ENCODE results near the gene SERAC1.
"Not testable (repeated sequence)": the region's sequence is repeated elsewhere in the genome, so short reads cannot be mapped to it uniquely, and the experiment has no call there.

Gene SERAC1

DNA sequence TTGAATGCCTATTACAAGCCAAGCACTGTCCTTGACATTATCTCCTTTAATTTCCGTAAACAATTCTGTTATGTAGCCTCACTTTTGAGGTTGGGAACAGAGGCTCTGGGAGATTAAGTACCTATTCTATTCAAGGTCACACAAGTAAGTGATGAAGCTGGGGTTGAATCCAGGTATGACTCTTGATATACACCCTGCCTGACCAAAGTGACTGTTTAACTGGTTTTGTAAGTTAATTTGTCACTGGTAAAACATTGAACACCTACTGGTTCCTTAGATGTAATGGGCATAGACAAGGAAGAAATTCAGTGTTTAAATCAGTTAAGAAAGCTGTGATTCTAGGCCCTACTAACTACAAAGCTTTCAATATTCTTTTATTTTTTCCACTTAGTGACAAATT, 23.0 kb upstream of the SERAC1 start:
- Histone ChIP-seq H3K4me3 (ENCODE audit: low read length) (no peak overlapping the region), H2AFZ (ENCODE audit: low read depth, low read length) (no peak overlapping the region), H3K27me3 (ENCODE audit: insufficient read depth, low read length) (no peaks in the 10 kb centered on the region), H3K9me3 (ENCODE audit: low read length) (no peaks in the 10 kb centered on the region), H3K4me1 (ENCODE audit: insufficient read depth, low read length) (no peaks in the 10 kb centered on the region), H3K36me3 (ENCODE audit: insufficient read depth, low read length) (peaks cover 22% of the 10 kb centered on the region)

GRCh38 chr6:158188591-158188990, 20.5 kb upstream of the SERAC1 start:
- H3K4me1 ChIP-seq (ENCODE audit: insufficient read depth, low read length): no peaks in the 10 kb centered on the region
- no peak overlapping the region for H2AFZ ChIP-seq (ENCODE audit: low read depth, low read length)
- H3K4me3 ChIP-seq (ENCODE audit: low read length): no peak overlapping the region
- H3K9me3 ChIP-seq (ENCODE audit: low read length): no peaks in the 10 kb centered on the region
- H3K36me3 ChIP-seq (ENCODE audit: insufficient read depth, low read length): peaks cover 17% of the 10 kb centered on the region
- H3K27me3 ChIP-seq (ENCODE audit: insufficient read depth, low read length): no peaks in the 10 kb centered on the region

DNA sequence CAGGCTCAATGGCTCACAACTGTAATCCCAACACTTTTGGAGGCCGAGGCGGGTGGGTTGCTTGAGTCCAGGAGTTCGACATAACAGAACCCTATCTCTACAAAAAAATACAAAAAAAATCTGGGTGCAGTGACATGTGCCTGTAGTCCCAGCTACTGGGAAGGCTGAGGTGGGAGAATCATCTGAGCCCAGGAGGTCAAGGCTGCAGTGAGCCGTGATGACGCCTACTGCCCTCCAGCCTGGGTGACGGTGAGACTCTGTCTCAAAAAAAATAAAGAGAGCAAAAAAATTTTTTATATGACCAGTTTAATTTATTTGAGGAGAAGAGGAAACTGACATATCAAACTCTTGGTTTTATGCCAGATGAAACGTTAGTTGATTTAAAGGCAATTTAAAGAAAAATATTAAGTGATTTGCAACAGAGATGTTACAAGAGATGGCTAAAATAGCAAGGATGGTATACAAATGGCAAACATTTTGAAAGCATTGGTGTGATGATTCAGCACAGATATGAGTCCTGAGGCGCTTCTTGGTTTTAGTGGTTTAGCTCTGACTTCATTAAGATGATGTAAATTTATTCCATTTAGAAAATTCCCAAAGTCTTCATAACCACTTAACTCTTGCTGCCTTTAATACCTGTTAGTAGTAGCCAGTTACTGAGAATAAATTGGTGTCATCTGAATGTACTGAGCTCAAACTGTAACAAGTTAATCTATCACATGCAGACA, 17.8 kb upstream of the SERAC1 start:
- H3K4me1 ChIP-seq (ENCODE audit: insufficient read depth, low read length): no peaks in the 10 kb centered on the region
- peaks cover 7% of the 10 kb centered on the region for H3K36me3 ChIP-seq (ENCODE audit: insufficient read depth, low read length)
- H3K4me3 ChIP-seq (ENCODE audit: low read length): no peak overlapping the region
- no peaks in the 10 kb centered on the region for H3K9me3 ChIP-seq (ENCODE audit: low read length)
- H2AFZ ChIP-seq (ENCODE audit: low read depth, low read length): no peak overlapping the region
- H3K27me3 ChIP-seq (ENCODE audit: insufficient read depth, low read length): no peaks in the 10 kb centered on the region

DNA sequence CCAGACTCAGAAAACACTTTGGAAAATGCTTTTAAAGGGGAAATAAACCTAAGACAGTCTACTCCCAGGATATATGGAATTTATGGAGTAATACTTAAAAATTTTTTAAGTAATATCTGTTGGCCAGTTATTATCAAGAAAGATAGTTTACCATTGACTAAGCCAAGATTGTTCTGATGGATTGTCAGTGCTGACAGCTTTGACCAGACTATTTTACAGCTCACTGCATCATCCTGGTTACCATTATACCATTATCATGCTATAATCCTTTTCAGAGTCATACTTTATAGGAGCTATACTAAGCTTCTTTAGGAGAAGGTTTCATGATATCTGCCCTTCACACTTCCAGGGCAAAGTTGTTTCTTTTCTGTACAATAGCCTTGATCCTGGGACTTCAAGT, 16.5 kb upstream of the SERAC1 start:
- no peak overlapping the region for H2AFZ ChIP-seq (ENCODE audit: low read depth, low read length)
- H3K4me1 ChIP-seq (ENCODE audit: insufficient read depth, low read length): no peaks in the 10 kb centered on the region
- no peaks in the 10 kb centered on the region for H3K27me3 ChIP-seq (ENCODE audit: insufficient read depth, low read length)
- H3K36me3 ChIP-seq (ENCODE audit: insufficient read depth, low read length): peaks cover 7% of the 10 kb centered on the region
- H3K4me3 ChIP-seq (ENCODE audit: low read length): no peak overlapping the region
- H3K9me3 ChIP-seq (ENCODE audit: low read length): no peaks in the 10 kb centered on the region

DNA sequence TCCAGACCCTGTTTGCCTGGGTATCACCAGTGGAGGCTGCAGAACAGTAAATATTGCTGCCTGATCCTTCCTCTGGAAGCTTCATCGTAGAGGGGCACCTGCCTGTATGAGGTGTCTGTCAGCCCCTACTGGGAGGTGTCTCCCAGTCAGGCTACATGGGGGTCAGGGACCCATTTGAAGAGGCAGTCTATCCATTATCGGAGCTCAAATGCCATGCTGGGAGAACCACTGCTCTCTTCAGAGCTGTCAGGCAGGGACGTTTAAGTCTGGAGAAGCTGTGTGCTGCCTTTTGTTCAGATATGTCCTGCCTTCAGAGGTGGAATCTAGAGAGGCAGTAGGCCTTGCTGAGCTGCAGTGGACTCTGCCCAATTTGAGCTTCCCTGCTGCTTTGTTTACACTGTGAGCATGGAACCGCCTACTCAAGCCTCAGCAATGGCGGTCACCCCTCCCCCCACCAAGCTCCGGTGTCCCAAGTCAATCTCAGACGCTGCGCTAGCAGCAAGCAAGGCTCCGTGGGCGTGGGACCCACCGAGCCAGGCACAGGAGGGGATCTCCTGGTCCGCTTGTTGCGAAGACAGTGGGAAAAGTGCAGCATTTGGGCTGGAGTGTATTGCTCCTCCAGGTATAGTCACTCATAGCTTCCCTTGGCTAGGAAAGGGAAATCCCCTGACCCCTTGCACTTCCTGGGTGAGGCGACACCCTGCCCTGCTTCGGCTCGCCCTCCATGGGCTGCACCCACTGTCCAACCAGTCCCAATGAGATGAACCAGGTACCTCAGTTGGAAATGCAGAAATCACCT, 15.3 kb upstream of the SERAC1 start:
- not testable (repeated sequence) for H3K9me3 ChIP-seq (ENCODE audit: low read length); H3K36me3 ChIP-seq (ENCODE audit: insufficient read depth, low read length); H3K4me3 ChIP-seq (ENCODE audit: low read length); H3K4me1 ChIP-seq (ENCODE audit: insufficient read depth, low read length); H3K27me3 ChIP-seq (ENCODE audit: insufficient read depth, low read length); H2AFZ ChIP-seq (ENCODE audit: low read depth, low read length)

DNA sequence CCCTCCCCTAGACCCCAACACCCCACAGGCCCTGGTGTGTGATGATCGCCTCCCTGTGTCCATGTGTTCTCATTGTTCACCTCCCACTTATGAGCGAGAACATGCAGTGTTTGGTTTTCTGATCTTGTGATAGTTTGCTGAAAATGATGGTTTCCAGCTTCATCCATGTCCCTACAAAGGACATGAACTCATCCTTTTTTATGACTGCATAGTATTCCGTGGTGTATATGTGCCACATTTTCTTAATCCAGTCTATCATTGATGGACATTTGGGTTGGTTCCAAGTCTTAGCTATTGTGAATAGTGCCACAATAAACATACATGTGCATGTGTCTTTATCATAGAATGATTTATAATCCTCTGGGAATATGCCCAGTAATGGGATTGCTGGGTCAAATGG, 9.7 kb upstream of the SERAC1 start:
- H3K27me3 ChIP-seq (ENCODE audit: insufficient read depth, low read length); H2AFZ ChIP-seq (ENCODE audit: low read depth, low read length); H3K9me3 ChIP-seq (ENCODE audit: low read length); H3K4me3 ChIP-seq (ENCODE audit: low read length); H3K4me1 ChIP-seq (ENCODE audit: insufficient read depth, low read length); H3K36me3 ChIP-seq (ENCODE audit: insufficient read depth, low read length): not testable (repeated sequence)

- Histone ChIP-seq H3K27me3 (ENCODE audit: insufficient read depth, low read length) (no peaks in the 10 kb centered on the region), H2AFZ (ENCODE audit: low read depth, low read length) (no peak overlapping the region), H3K36me3 (ENCODE audit: insufficient read depth, low read length) (peaks cover 3% of the 10 kb centered on the region), H3K4me3 (ENCODE audit: low read length) (no peak overlapping the region), H3K9me3 (ENCODE audit: low read length) (peaks cover 2% of the 10 kb centered on the region), H3K4me1 (ENCODE audit: insufficient read depth, low read length) (no peaks in the 10 kb centered on the region)
These were observed 7.0 kb upstream of the SERAC1 start for GRCh38 chr6:158175111-158175510.

- no peak overlapping the region for H2AFZ ChIP-seq (ENCODE audit: low read depth, low read length)
- peaks cover 2% of the 10 kb centered on the region for H3K9me3 ChIP-seq (ENCODE audit: low read length)
- H3K36me3 ChIP-seq (ENCODE audit: insufficient read depth, low read length): peaks cover 3% of the 10 kb centered on the region
- H3K27me3 ChIP-seq (ENCODE audit: insufficient read depth, low read length): no peaks in the 10 kb centered on the region
- no peak overlapping the region for H3K4me3 ChIP-seq (ENCODE audit: low read length)
- H3K4me1 ChIP-seq (ENCODE audit: insufficient read depth, low read length): no peaks in the 10 kb centered on the region
These were observed 6.5 kb upstream of the SERAC1 start for GRCh38 chr6:158174514-158174913.

DNA sequence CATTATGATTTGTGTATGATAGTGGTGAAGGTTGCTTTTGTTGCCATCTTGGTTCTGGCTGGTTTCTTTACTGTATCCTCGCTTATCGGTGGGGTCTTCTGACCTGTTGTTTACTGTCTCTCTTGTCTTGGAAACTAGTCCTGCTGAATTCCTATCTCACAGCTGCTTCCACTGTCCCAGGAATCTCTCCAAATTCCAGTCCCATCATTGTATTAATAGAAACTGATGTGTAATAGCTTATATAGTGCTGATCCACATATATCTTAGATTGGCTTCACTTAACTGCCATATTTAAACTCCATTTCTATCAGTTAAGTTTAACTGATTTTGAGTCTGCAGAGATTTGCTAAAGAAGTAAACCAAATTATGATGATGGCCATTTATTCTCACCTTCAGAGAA, 6.0 kb upstream of the SERAC1 start:
- H2AFZ ChIP-seq (ENCODE audit: low read depth, low read length): no peak overlapping the region
- H3K4me1 ChIP-seq (ENCODE audit: insufficient read depth, low read length): no peaks in the 10 kb centered on the region
- H3K36me3 ChIP-seq (ENCODE audit: insufficient read depth, low read length): peaks cover 3% of the 10 kb centered on the region
- peaks cover 2% of the 10 kb centered on the region for H3K9me3 ChIP-seq (ENCODE audit: low read length)
- no peak overlapping the region for H3K4me3 ChIP-seq (ENCODE audit: low read length)
- no peaks in the 10 kb centered on the region for H3K27me3 ChIP-seq (ENCODE audit: insufficient read depth, low read length)

DNA sequence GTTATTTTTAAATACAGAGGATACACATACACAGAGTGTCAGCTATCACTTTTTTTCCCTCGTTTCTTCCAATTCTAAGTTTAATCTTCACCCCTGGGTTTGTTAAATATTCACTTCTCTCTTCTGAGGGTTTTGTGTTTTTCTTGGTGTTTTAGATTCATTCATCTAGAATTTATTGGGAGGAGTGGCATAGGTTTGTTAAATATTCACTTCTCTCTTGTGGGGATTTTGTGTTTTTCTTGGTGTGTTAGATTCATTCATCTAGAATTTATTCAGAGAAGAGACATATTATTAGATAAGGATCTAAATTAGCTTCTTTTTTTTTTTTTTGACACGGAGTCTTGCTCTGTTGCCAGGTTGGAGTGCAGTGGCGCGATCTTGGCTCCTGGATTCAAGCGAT, 3.9 kb upstream of the SERAC1 start:
- Histone ChIP-seq H3K4me3 (ENCODE audit: low read length) (no peak overlapping the region), H3K4me1 (ENCODE audit: insufficient read depth, low read length) (no peaks in the 10 kb centered on the region), H3K36me3 (ENCODE audit: insufficient read depth, low read length) (peaks cover 3% of the 10 kb centered on the region), H3K27me3 (ENCODE audit: insufficient read depth, low read length) (no peaks in the 10 kb centered on the region), H3K9me3 (ENCODE audit: low read length) (no peaks in the 10 kb centered on the region), H2AFZ (ENCODE audit: low read depth, low read length) (no peak overlapping the region)

GRCh38 chr6:158170656-158171081, 2.6 kb upstream of the SERAC1 start:
- H3K4me3 ChIP-seq (ENCODE audit: low read length): no peak overlapping the region

DNA sequence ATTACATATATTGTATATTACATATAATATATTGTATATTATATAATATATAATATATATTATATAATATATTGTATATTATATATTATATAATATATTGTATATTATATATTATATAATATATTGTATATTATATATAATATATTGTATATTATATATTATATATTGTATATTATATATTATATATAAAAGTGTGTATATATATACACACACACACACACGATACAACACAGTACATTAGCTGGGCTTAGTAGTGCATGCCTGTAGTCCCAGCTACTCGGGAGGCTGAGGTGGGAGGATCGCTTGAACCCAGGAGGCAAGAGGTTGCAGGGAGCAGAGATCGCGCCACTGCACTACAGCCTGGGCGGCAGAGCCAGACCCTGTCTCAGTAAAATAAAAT, 1.6 kb upstream of the SERAC1 start:
- H3K27me3 ChIP-seq (ENCODE audit: insufficient read depth, low read length); H3K4me3 ChIP-seq (ENCODE audit: low read length); H2AFZ ChIP-seq (ENCODE audit: low read depth, low read length); H3K4me1 ChIP-seq (ENCODE audit: insufficient read depth, low read length); H3K9me3 ChIP-seq (ENCODE audit: low read length); H3K36me3 ChIP-seq (ENCODE audit: insufficient read depth, low read length): not testable (repeated sequence)

More at GRCh38 chr6:158170656-158171081, 2.6 kb upstream of the SERAC1 start:
- Histone ChIP-seq H2AFZ (ENCODE audit: low read depth, low read length) (no peak overlapping the region), H3K36me3 (ENCODE audit: insufficient read depth, low read length) (peaks cover 3% of the 10 kb centered on the region), H3K27me3 (ENCODE audit: insufficient read depth, low read length) (no peaks in the 10 kb centered on the region), H3K4me1 (ENCODE audit: insufficient read depth, low read length) (no peaks in the 10 kb centered on the region), H3K9me3 (ENCODE audit: low read length) (no peaks in the 10 kb centered on the region)

- Histone ChIP-seq H3K9me3 (ENCODE audit: low read length) (no peaks in the 10 kb centered on the region), H2AFZ (ENCODE audit: low read depth, low read length) (no peak overlapping the region), H3K27me3 (ENCODE audit: insufficient read depth, low read length) (no peaks in the 10 kb centered on the region), H3K4me1 (ENCODE audit: insufficient read depth, low read length) (no peaks in the 10 kb centered on the region), H3K4me3 (ENCODE audit: low read length) (no peak overlapping the region), H3K36me3 (ENCODE audit: insufficient read depth, low read length) (no peaks in the 10 kb centered on the region)
These were observed 2.1 kb downstream of the SERAC1 start for GRCh38 chr6:158165919-158166416.
